Endometrial microvascular endothelial cells (primary cell): ENCODE data around the gene GIMAP7. TPM values are rescaled to one million over a fixed set of nuclear protein-coding genes. Genes with fewer than 3 reads are reported as not detected.

Source experiments
- in situ Hi-C: cut with HindIII; loops from 2 replicates; pipeline ENCODE4 v1.10.0; 2017; ENCODE audit warnings: low sequenced_read_pairs, low pct_unique_long_range_greater_than_20kb; ENCODE audit errors: inconsistent ontology term
- total RNA-seq: library from RNA; depleted of rRNA; stranded (reverse); fragments of >200 nt; gene quantifications from one replicate; pipeline ENCODE4 v1.2.3, GENCODE V29; 2015; ENCODE audit errors: inconsistent ontology term

GIMAP7 gene
- total RNA-seq, 1 donor from 2014 or later = 7.0 TPM

DNA sequence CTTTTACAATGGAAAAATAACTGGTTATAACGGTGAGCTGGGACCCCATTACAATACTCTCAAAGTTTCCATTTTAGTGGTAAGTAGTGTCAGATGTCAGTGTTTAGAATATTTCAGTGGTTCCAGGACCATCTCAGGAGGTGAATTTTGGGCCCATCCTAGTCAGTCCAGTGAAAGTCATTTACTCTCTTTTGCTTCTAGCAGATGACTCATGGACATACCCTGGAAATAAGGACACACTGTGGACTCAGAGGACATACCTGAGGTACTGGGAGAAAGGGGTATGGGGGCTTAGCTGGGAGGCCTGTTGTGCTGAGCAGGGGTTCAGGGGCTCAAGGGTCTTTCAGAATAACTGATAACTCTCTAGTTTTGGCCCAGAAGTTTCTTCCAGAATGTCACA is 51.9 kb downstream of the GIMAP7 start:
- in situ Hi-C loops = no loop called here

- in situ Hi-C loops = no loop called here
Measured at GRCh38 chr7:150567169-150567568, 52.5 kb downstream of the GIMAP7 start, which contains the start of gene GIMAP4. Gene GIMAP4, plus strand, starts transcription at chr7:150567390. Its CDS starts 2,512 bp downstream, at chr7:150569902.

DNA sequence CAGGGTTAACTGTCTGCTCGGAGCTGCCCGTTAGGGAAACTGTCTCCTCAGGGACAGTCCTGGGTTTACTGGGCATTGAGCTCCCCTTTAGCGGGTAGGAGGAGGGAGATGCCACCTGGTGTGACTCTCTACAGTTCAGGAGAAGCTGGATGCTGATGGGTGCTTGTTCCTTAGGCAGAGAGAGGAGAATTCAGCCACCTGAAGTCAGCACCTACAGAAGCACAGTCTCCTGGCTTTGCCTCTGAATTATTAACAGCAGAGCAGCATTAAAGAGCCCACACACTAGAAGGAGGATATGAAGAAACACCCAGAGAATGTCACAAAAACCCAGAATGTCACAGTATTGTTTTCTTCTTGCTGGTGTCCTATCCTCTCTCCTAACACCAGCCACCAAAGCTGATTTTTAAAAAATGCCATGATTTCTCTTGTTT is 53.2 kb downstream of the GIMAP7 start:
- in situ Hi-C loops = no loop called here

GRCh38 chr7:150568714-150569113 is 54.0 kb downstream of the GIMAP7 start:
- in situ Hi-C loops = no loop called here

GRCh38 chr7:150569245-150569955 is 54.7 kb downstream of the GIMAP7 start:
- in situ Hi-C loops = no loop called here

Other genes with a start within 250 kb of the GIMAP7 start
- 0.56 TPM for gene LRRC61, start 191.5 kb upstream of the GIMAP7 start, total RNA-seq
- gene ACTR3C, start 191.3 kb upstream of the GIMAP7 start, total RNA-seq = not detected
- not detected for gene RARRES2, start 173.2 kb upstream of the GIMAP7 start, total RNA-seq
- 125 TPM for gene REPIN1, start 146.1 kb upstream of the GIMAP7 start, total RNA-seq
- 4.5 TPM for gene ZNF775, start 135.5 kb upstream of the GIMAP7 start, total RNA-seq
- gene GIMAP8, start 64.2 kb upstream of the GIMAP7 start, total RNA-seq = 4.5 TPM
- gene GIMAP4, start 52.5 kb downstream of the GIMAP7 start, total RNA-seq = 43.2 TPM
- gene GIMAP6, start 117.5 kb downstream of the GIMAP7 start, total RNA-seq = 84.6 TPM
- 28.7 TPM for gene GIMAP2, start 170.8 kb downstream of the GIMAP7 start, total RNA-seq
- 11.2 TPM for gene GIMAP1, start 201.7 kb downstream of the GIMAP7 start, total RNA-seq
- gene GIMAP5, start 222.5 kb downstream of the GIMAP7 start, total RNA-seq = 13.6 TPM